ENCODE results near the gene ANKRD26.
"Not testable (repeated sequence)": the region's sequence is repeated elsewhere in the genome, so short reads cannot be mapped to it uniquely, and the experiment has no call there.

The ANKRD26 gene

GRCh38 chr10:27065084-27065483 lies 35.2 kb downstream of the ANKRD26 start:
- no peaks in the 10 kb centered on the region for H3K4me1 ChIP-seq (ENCODE audit: insufficient read depth, low read length)
- H3K36me3 ChIP-seq (ENCODE audit: insufficient read depth, low read length), result peaks cover 13% of the 10 kb centered on the region
- H3K9me3 ChIP-seq (ENCODE audit: control insufficient read depth, insufficient read depth, low read length), result no peaks in the 10 kb centered on the region
- H3K9ac ChIP-seq (ENCODE audit: low read depth, low read length), result no peak overlapping the region

GRCh38 chr10:27052656-27053055 lies 47.6 kb downstream of the ANKRD26 start:
- no peaks in the 10 kb centered on the region; the same call in 1 of the 2 replicates for H3K36me3 ChIP-seq (ENCODE audit: insufficient read depth, low read length)
- H3K9me3 ChIP-seq (ENCODE audit: control insufficient read depth, insufficient read depth, low read length), result no peaks in the 10 kb centered on the region
- no peaks in the 10 kb centered on the region for H3K4me1 ChIP-seq (ENCODE audit: insufficient read depth, low read length)
- H3K9ac ChIP-seq (ENCODE audit: low read depth, low read length), result no peak overlapping the region

- H3K36me3 ChIP-seq (ENCODE audit: insufficient read depth, low read length); H3K9me3 ChIP-seq (ENCODE audit: control insufficient read depth, insufficient read depth, low read length); H3K4me1 ChIP-seq (ENCODE audit: insufficient read depth, low read length); H3K9ac ChIP-seq (ENCODE audit: low read depth, low read length): not testable (repeated sequence)
Observed at GRCh38 chr10:27045247-27045646, 55.0 kb downstream of the ANKRD26 start.

GRCh38 chr10:27041196-27041595 lies 59.1 kb downstream of the ANKRD26 start:
- Histone ChIP-seq H3K9ac (ENCODE audit: low read depth, low read length) (no peak overlapping the region), H3K9me3 (ENCODE audit: control insufficient read depth, insufficient read depth, low read length) (no peaks in the 10 kb centered on the region), H3K36me3 (ENCODE audit: insufficient read depth, low read length) (0 out of 2 replicates have a peak, but pooled peaks cover 3% of the 10 kb centered on the region), H3K4me1 (ENCODE audit: insufficient read depth, low read length) (peaks cover 2% of the 10 kb centered on the region; the same call in 1 of the 2 replicates)

GRCh38 chr10:27038168-27038567 lies 62.1 kb downstream of the ANKRD26 start:
- no peak overlapping the region for H3K9ac ChIP-seq (ENCODE audit: low read depth, low read length)
- 0 out of 2 replicates have a peak, but pooled peaks cover 6% of the 10 kb centered on the region for H3K36me3 ChIP-seq (ENCODE audit: insufficient read depth, low read length)
- no peaks in the 10 kb centered on the region for H3K9me3 ChIP-seq (ENCODE audit: control insufficient read depth, insufficient read depth, low read length)
- no peaks in the 10 kb centered on the region for H3K4me1 ChIP-seq (ENCODE audit: insufficient read depth, low read length)

- Histone ChIP-seq H3K4me1 (ENCODE audit: insufficient read depth, low read length) (no peaks in the 10 kb centered on the region), H3K9ac (ENCODE audit: low read depth, low read length) (no peak overlapping the region), H3K9me3 (ENCODE audit: control insufficient read depth, insufficient read depth, low read length) (no peaks in the 10 kb centered on the region), H3K36me3 (ENCODE audit: insufficient read depth, low read length) (0 out of 2 replicates have a peak, but pooled peaks cover 3% of the 10 kb centered on the region)
Observed at GRCh38 chr10:27035163-27035562, 65.1 kb downstream of the ANKRD26 start.

- Histone ChIP-seq H3K9ac (ENCODE audit: low read depth, low read length) (no peak overlapping the region), H3K9me3 (ENCODE audit: control insufficient read depth, insufficient read depth, low read length) (no peaks in the 10 kb centered on the region), H3K36me3 (ENCODE audit: insufficient read depth, low read length) (peaks cover 3% of the 10 kb centered on the region; the same call in 1 of the 2 replicates), H3K4me1 (ENCODE audit: insufficient read depth, low read length) (no peaks in the 10 kb centered on the region)
Observed at GRCh38 chr10:27030060-27030459, 70.2 kb downstream of the ANKRD26 start.

GRCh38 chr10:27022048-27022447 lies 78.2 kb downstream of the ANKRD26 start:
- H3K36me3 ChIP-seq (ENCODE audit: insufficient read depth, low read length), result no peaks in the 10 kb centered on the region; the same call in 1 of the 2 replicates
- H3K9ac ChIP-seq (ENCODE audit: low read depth, low read length), result no peak overlapping the region
- no peaks in the 10 kb centered on the region for H3K9me3 ChIP-seq (ENCODE audit: control insufficient read depth, insufficient read depth, low read length)
- H3K4me1 ChIP-seq (ENCODE audit: insufficient read depth, low read length), result peaks cover 25% of the 10 kb centered on the region

- Histone ChIP-seq H3K4me1 (ENCODE audit: insufficient read depth, low read length) (peaks cover 25% of the 10 kb centered on the region), H3K9ac (ENCODE audit: low read depth, low read length) (no peak overlapping the region), H3K9me3 (ENCODE audit: control insufficient read depth, insufficient read depth, low read length) (no peaks in the 10 kb centered on the region), H3K36me3 (ENCODE audit: insufficient read depth, low read length) (no peaks in the 10 kb centered on the region)
Observed at GRCh38 chr10:27020243-27020642, 80.1 kb downstream of the ANKRD26 start.

- Histone ChIP-seq H3K9me3 (ENCODE audit: control insufficient read depth, insufficient read depth, low read length) (no peaks in the 10 kb centered on the region), H3K9ac (ENCODE audit: low read depth, low read length) (no peak overlapping the region), H3K4me1 (ENCODE audit: insufficient read depth, low read length) (peaks cover 25% of the 10 kb centered on the region), H3K36me3 (ENCODE audit: insufficient read depth, low read length) (no peaks in the 10 kb centered on the region)
Observed at GRCh38 chr10:27019827-27020226, 80.5 kb downstream of the ANKRD26 start.

- H3K4me1 ChIP-seq (ENCODE audit: insufficient read depth, low read length), result no peaks in the 10 kb centered on the region
- H3K9ac ChIP-seq (ENCODE audit: low read depth, low read length), result peak overlapping the region; percentile 6; the same call in 1 of the 2 replicates
- H3K36me3 ChIP-seq (ENCODE audit: insufficient read depth, low read length), result peaks cover 8% of the 10 kb centered on the region
- H3K9me3 ChIP-seq (ENCODE audit: control insufficient read depth, insufficient read depth, low read length), result peaks cover 12% of the 10 kb centered on the region; the same call in 1 of the 2 replicates
Observed at GRCh38 chr10:26997610-26998009, 102.7 kb downstream of the ANKRD26 start.

- Histone ChIP-seq H3K36me3 (ENCODE audit: insufficient read depth, low read length) (peaks cover 8% of the 10 kb centered on the region), H3K4me1 (ENCODE audit: insufficient read depth, low read length) (no peaks in the 10 kb centered on the region), H3K9me3 (ENCODE audit: control insufficient read depth, insufficient read depth, low read length) (peaks cover 9% of the 10 kb centered on the region; the same call in 1 of the 2 replicates), H3K9ac (ENCODE audit: low read depth, low read length) (no peak overlapping the region)
Observed at GRCh38 chr10:26994743-26995142, 105.6 kb downstream of the ANKRD26 start.

GRCh38 chr10:26987851-26988250 lies 112.4 kb downstream of the ANKRD26 start:
- Histone ChIP-seq H3K9me3 (ENCODE audit: control insufficient read depth, insufficient read depth, low read length) (no peaks in the 10 kb centered on the region), H3K4me1 (ENCODE audit: insufficient read depth, low read length) (no peaks in the 10 kb centered on the region), H3K36me3 (ENCODE audit: insufficient read depth, low read length) (no peaks in the 10 kb centered on the region)

GRCh38 chr10:26983156-26983555 lies 117.1 kb downstream of the ANKRD26 start:
- Histone ChIP-seq H3K4me1 (ENCODE audit: insufficient read depth, low read length) (no peaks in the 10 kb centered on the region), H3K36me3 (ENCODE audit: insufficient read depth, low read length) (no peaks in the 10 kb centered on the region), H3K9ac (ENCODE audit: low read depth, low read length) (no peak overlapping the region), H3K9me3 (ENCODE audit: control insufficient read depth, insufficient read depth, low read length) (peaks cover 5% of the 10 kb centered on the region; the same call in 1 of the 2 replicates)

More at GRCh38 chr10:26987851-26988250, 112.4 kb downstream of the ANKRD26 start:
- no peak overlapping the region for H3K9ac ChIP-seq (ENCODE audit: low read depth, low read length)

GRCh38 chr10:26982058-26982457 lies 118.2 kb downstream of the ANKRD26 start:
- no peaks in the 10 kb centered on the region for H3K36me3 ChIP-seq (ENCODE audit: insufficient read depth, low read length)
- peaks cover 5% of the 10 kb centered on the region; the same call in 1 of the 2 replicates for H3K9me3 ChIP-seq (ENCODE audit: control insufficient read depth, insufficient read depth, low read length)
- H3K9ac ChIP-seq (ENCODE audit: low read depth, low read length), result no peak overlapping the region
- H3K4me1 ChIP-seq (ENCODE audit: insufficient read depth, low read length), result 0 out of 2 replicates have a peak, but pooled peaks cover 4% of the 10 kb centered on the region

Measured in ES-I3 (cell line).